Fibroblast of skin of right quadriceps (primary cell): ENCODE measurements around the gene SLC22A6.

Source experiments
- DNase-seq: peaks from one replicate; pipeline ENCODE4 v3.0.0-alpha.2; 2013

SLC22A6 gene, protein sequence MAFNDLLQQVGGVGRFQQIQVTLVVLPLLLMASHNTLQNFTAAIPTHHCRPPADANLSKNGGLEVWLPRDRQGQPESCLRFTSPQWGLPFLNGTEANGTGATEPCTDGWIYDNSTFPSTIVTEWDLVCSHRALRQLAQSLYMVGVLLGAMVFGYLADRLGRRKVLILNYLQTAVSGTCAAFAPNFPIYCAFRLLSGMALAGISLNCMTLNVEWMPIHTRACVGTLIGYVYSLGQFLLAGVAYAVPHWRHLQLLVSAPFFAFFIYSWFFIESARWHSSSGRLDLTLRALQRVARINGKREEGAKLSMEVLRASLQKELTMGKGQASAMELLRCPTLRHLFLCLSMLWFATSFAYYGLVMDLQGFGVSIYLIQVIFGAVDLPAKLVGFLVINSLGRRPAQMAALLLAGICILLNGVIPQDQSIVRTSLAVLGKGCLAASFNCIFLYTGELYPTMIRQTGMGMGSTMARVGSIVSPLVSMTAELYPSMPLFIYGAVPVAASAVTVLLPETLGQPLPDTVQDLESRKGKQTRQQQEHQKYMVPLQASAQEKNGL

DNA sequence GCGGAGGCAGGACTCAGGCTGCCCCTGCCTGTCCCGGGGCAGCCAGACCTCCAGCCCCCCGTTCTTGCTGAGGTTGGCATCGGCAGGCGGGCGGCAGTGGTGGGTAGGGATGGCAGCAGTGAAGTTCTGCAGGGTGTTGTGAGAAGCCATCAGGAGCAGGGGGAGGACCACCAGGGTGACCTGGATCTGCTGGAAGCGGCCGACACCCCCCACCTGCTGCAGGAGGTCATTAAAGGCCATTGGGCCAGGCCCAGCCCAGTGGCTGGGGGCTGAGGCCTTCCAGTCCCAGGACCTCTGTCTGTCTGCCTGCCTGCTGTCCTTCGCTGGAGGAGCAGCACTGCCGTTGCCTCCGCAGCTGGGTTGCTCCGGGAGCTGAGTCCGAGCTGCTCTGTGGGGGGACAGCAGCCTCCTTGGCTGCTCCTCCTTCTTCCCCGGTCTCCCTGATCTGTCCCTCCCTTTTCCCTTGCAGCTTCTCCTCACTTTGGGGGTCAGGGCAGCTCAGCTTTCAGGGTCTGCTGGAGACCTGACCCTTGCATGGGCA lies at the start of gene SLC22A6:
Gene SLC22A6 (minus strand): TSS at position 517 of the 541 bp plus-strand sequence. CDS start 277 bp downstream, at position 240.
- no peak for DNase-seq

GRCh38 chr11:63032457-63032856 lies 47.7 kb upstream of the SLC22A6 start:
- no peak for DNase-seq

DNA sequence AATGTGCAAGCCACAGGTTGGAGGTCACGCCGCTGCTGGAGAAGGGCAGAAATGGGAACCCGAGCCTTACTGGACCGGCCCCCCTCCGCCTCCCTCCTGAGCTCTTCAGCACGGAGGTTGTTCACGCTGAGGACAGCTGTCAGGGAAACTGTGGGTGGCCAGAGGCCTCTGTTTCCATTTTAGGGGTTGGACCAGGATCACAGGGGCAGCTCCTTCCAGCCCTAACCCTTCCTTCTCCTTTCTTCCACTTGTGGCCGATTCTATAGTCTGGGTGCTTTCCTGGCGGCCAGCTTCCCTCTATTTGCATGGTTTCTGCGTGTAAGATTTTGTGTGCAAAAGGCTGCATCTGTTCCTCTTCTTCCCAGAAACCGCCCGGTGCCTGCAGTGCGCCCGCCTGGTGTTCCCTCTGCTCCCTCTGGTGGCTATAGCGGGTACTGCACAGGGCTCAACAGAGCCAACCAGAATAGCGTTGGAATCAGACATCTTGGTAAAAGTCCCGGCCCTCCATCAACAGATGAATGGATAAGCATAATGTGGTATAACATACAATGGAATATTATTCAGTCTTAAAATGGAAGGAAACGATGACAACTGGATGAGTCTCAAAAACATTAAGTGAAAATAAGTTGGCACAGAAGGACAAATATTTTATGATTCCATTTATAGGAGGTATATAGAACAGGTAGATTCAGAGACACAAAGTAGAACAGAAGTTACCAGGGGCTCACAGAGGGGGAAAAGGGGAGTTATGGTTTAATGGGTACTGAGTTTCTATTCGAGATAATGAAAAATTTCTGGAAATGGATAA lies 39.3 kb upstream of the SLC22A6 start:
- DNase-seq, result peak; percentile 62

GRCh38 chr11:63023222-63023814 lies 38.6 kb upstream of the SLC22A6 start:
- no peak for DNase-seq

DNA sequence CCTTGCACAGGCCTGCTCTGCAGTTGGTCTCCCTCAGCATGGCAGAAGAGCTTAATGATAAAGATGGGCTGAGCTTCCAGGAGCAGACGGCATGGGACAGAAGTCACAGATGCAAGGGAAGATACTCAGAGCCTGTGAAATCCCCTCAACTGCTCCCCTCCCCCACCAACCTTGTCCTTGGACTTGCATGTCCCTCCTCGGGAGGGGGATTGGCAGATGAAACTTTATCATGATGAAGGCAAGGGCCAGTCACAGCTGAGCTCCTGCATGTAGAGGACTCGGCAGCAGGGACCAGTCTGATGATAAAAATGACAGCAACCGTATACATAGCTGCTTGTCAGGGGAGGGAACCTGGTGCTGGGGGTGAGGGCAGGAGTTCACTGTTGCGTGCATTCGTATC lies 37.7 kb upstream of the SLC22A6 start:
- no peak for DNase-seq

GRCh38 chr11:63020671-63021291 lies 36.0 kb upstream of the SLC22A6 start:
- no peak for DNase-seq

DNA sequence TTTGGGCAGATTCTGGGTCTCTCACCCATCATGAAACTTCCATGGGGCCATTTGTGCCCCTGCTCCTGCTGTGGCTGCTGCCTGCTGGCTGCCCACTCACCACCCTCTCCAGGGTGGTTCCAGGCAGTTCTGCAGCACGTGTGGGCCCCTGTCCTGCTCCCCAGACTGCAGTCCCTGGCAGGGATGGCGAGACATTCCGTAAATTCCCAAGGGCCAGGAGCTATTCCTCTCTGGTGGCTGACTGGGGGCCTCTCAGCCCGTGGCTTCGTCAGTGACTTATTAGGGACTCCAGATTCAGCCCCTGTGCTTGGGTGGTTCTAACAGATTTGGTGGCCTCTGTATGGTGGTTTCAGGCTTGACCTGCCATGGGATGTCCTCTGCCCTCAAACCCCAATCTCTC lies 34.7 kb upstream of the SLC22A6 start:
- no peak for DNase-seq

- no peak for DNase-seq
Observed at GRCh38 chr11:63017306-63017974, 32.7 kb upstream of the SLC22A6 start.

DNA sequence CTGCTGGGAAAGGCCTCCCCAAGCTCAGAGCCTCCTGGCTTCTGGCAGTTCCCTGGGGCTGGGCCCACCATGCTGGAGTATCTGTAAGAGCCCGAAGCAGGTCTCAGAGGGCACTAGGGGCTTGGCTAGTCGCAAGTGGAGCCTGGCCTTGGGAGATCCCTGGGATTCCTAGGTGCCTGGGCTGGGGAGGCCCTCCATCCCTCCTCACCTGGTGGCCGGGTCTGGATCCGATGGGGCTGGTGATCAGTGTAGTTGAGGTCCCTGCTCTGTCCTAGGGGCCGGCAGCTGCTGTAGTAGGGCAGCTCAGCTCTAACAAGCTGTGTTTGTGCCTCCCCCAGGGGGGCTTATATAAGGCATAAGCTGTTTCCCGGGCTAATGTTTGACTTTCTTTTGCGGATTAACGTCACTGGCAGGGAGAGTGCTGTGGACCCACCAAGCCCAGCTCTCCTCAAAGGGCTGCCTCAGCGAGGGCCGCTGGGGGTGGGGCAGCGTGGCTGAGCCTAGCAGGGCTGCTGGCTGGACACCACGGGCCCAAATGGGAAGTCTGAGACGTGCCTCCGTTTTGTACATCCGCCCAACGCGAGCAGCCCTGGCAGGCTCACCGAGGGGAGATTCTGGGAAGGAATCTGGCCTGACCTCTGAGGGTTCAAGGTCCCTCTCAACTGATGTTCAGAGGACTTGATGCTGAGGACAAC lies 30.9 kb upstream of the SLC22A6 start, which contains the start of gene SLC22A8:
Gene SLC22A8 (minus strand): TSS at position 321 of the 695 bp plus-strand sequence. CDS start 883 bp downstream, outside the sequence.
- no peak for DNase-seq

- no peak for DNase-seq
Observed at GRCh38 chr11:63014408-63015055, 29.8 kb upstream of the SLC22A6 start.

GRCh38 chr11:63012839-63013238 lies 28.1 kb upstream of the SLC22A6 start:
- DNase-seq, result no peak

- DNase-seq, result no peak
Observed at GRCh38 chr11:63012430-63012829, 27.7 kb upstream of the SLC22A6 start.

GRCh38 chr11:63010934-63011439 lies 26.2 kb upstream of the SLC22A6 start:
- DNase-seq, result no peak

DNA sequence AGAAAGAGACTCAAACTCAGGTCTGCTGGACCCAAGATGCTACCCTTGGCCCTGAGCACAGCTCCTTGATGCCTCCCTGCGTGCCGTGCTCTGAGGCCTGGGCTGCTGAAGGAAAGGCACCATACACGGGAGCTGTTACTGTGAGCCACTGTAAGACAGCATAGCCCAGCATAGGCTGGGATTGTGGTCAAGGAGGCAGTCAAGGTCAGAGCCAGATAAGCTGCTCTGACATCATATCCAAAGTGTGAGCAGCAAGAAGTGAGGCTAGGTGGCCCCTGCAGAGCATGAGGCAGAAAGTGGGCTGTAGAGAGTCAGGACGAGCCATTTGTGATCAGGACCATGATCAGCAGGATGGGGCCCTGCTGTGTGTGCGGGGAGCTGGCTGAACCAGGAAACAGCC lies 23.2 kb upstream of the SLC22A6 start:
- DNase-seq, result no peak

DNA sequence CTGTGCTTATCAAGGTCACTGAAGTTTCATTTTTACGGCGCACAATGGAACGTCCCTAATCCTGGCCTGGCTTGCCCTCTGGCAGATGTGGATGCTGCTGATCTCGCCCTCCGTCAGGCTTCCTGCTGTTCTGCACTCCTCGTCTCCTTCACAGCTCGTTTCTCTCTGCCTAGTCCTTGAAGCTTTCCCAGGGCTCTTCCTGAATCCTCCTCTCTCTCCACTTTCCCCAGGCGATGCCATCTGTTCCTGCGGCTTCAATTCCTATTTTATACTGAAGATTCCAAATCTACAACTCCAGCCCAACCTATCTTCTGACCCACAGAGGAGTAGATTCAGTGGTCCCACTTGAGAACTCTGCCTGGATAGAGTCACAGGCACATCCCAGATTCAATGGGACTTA lies 16.7 kb upstream of the SLC22A6 start:
- DNase-seq, result no peak

GRCh38 chr11:62999649-63000048 lies 14.9 kb upstream of the SLC22A6 start:
- DNase-seq, result no peak

DNA sequence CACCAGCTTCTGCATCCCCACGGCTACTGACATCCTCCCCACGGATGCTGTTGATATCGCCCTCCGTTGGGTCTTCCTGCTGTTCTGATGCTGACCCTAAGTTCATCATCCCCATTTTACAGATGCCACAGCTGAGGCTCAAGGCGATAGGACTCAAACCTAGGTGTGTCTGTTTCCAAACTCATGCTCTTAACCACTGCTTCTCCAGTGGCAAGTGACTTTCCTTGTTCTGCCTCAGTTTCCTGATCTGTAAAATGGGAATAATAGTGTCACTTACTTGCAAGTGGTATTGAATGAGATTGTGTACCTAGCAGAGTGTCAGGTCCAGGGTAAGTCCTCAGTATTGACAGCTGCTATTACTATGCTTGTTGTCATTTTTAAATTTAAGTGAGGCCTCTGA lies 14.4 kb upstream of the SLC22A6 start:
- DNase-seq, result no peak

DNA sequence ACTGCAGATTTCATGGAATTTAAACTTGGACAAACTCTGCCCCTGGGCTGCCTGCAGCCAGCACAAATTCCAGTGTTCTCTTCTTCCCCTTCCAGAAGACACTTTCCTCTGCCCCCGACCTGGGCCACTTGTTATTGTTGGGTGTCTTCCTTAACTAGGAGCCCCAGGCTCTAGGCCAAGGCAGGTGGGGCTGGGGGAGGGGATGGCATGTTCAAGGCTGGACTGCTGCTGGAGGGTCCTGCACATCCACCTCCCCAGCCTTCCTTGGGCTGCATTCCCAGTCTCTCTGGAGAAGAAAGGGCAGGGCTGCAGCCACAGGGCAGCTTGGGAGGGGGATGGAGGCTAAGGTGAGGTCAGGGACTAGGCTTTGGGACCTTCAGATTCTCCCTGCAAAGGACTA lies 11.5 kb upstream of the SLC22A6 start:
- DNase-seq, result no peak

DNA sequence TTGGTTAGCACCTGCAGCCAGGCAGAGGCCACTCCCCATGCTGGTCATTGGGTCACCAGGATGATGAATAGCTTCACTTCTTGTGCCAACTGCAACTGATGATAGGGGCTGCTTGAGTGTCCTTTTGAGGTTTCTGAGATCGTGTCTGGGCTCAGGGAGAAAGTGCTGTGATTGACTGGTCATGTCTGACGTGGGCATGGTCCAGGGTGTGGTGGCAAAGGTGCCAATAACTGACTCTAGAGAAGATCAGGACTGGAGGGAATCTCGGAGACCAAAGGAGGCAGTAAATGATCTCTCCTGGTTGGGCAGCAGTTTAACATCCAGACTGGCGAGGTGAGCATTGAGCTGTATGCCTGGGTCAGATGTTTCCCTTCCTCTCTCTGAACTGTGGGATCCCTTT lies 10.0 kb upstream of the SLC22A6 start:
- no peak for DNase-seq

DNA sequence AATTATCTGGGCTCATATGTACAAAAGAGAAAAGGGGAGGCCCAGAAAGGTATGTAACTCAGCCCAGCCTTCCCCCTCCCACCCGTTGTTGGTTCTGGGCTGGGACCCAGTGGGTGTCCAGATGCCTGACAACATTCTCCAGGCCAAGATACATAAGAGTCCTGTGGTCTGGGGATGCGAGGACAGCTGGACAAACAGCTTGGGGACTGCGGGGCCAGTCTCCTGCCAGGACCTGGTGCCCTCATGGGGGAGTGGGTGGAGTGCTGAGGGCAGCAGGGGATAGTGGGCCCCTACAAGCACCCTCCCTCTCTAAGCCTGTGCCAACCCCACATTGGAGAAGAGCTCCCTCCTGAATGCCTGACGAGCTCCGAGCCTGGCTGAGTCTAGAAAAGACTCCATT lies 3.5 kb upstream of the SLC22A6 start:
- DNase-seq, result no peak
